ENCODE results near the gene ADGRV1.

Gene ADGRV1

DNA sequence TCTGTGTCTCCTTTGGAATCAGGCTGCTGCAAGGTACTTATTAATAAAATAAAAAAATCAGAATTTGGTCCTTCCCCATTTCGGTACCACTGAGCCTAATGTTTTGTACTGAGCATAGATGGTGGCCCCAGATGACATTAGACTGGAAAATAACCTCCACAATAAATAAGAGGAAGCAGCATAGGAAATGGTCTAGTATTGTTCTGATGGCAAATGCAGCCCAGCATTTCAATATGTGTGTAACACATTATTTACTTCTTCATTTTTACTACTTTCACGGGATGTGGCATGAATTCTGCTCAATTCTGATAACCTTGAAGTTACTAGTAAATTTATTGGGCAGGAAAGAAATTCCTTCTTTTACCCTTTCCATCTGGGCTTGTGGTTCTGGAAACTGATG lies 295.6 kb downstream of the ADGRV1 start:
- TF ChIP-seq, protein P1, sequence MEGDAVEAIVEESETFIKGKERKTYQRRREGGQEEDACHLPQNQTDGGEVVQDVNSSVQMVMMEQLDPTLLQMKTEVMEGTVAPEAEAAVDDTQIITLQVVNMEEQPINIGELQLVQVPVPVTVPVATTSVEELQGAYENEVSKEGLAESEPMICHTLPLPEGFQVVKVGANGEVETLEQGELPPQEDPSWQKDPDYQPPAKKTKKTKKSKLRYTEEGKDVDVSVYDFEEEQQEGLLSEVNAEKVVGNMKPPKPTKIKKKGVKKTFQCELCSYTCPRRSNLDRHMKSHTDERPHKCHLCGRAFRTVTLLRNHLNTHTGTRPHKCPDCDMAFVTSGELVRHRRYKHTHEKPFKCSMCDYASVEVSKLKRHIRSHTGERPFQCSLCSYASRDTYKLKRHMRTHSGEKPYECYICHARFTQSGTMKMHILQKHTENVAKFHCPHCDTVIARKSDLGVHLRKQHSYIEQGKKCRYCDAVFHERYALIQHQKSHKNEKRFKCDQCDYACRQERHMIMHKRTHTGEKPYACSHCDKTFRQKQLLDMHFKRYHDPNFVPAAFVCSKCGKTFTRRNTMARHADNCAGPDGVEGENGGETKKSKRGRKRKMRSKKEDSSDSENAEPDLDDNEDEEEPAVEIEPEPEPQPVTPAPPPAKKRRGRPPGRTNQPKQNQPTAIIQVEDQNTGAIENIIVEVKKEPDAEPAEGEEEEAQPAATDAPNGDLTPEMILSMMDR (IDR thresholded peaks at IDR 0.05; ENCODE audit: insufficient read depth, low read length): no peak
- TF ChIP-seq GABPA (IDR thresholded peaks at IDR 0.05; ENCODE audit: low read depth) (no peak), POLR2AphosphoS5 (IDR thresholded peaks at IDR 0.05; ENCODE audit: low read depth) (no peak), SPI1 (IDR thresholded peaks at IDR 0.05; ENCODE audit: borderline replicate concordance, low read depth) (no peak)
- TF ChIP-seq, protein P2, sequence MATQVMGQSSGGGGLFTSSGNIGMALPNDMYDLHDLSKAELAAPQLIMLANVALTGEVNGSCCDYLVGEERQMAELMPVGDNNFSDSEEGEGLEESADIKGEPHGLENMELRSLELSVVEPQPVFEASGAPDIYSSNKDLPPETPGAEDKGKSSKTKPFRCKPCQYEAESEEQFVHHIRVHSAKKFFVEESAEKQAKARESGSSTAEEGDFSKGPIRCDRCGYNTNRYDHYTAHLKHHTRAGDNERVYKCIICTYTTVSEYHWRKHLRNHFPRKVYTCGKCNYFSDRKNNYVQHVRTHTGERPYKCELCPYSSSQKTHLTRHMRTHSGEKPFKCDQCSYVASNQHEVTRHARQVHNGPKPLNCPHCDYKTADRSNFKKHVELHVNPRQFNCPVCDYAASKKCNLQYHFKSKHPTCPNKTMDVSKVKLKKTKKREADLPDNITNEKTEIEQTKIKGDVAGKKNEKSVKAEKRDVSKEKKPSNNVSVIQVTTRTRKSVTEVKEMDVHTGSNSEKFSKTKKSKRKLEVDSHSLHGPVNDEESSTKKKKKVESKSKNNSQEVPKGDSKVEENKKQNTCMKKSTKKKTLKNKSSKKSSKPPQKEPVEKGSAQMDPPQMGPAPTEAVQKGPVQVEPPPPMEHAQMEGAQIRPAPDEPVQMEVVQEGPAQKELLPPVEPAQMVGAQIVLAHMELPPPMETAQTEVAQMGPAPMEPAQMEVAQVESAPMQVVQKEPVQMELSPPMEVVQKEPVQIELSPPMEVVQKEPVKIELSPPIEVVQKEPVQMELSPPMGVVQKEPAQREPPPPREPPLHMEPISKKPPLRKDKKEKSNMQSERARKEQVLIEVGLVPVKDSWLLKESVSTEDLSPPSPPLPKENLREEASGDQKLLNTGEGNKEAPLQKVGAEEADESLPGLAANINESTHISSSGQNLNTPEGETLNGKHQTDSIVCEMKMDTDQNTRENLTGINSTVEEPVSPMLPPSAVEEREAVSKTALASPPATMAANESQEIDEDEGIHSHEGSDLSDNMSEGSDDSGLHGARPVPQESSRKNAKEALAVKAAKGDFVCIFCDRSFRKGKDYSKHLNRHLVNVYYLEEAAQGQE (IDR thresholded peaks at IDR 0.05; ENCODE audit: insufficient replicate concordance, low read depth): no peak
- no peak for DNase-seq (ENCODE audit: low read depth in 1 of 2, low spot score in 1 of 2)
- Histone ChIP-seq H3K4me3 (replicated peaks; ENCODE audit: insufficient read depth, low read length) (no peak overlapping the region), H3K27me3 (ENCODE audit: insufficient read depth, poor library complexity, severe bottlenecking) (no peaks in the 10 kb centered on the region), H3K27ac (replicated peaks) (no peak overlapping the region)

DNA sequence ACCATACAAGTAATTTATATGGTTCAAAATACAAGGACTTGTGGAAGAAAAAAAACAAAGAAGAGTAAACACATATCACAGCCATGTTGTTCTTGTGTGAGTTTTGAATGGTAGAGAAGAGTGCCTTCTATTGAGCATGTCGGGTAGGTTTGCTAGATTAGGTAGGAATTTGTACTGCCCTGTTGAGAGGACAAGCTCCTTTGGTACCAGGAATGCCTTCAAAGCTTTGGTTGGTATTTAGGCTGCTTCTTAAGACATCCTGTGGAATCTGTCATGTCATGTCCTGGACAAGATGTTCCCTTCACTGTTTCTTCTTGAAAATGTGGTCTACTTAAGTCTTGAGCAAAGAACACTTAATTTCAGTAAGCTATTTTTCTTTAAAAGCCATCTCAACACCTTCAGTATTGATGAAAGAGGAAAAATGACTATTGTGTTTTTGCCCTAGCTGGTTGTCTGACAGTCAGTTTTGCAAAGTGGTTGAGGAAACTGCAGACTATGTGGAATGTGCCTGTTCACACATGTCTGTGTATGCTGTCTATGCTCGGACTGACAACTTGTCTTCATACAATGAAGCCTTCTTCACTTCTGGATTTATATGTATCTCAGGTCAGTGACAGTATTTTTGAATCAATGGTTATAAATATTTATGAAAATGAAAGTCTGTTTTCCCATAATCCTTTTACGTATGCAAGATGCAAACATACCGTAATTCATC lies 296.9 kb downstream of the ADGRV1 start:
- H3K27ac ChIP-seq (replicated peaks): no peak overlapping the region
- no peak overlapping the region for H3K4me3 ChIP-seq (replicated peaks; ENCODE audit: insufficient read depth, low read length)
- TF ChIP-seq SPI1 (IDR thresholded peaks at IDR 0.05; ENCODE audit: borderline replicate concordance, low read depth) (no peak), GABPA (IDR thresholded peaks at IDR 0.05; ENCODE audit: low read depth) (no peak), POLR2AphosphoS5 (IDR thresholded peaks at IDR 0.05; ENCODE audit: low read depth) (no peak)
- TF ChIP-seq, protein P2 (IDR thresholded peaks at IDR 0.05; ENCODE audit: insufficient replicate concordance, low read depth): no peak
- TF ChIP-seq, protein P1 (IDR thresholded peaks at IDR 0.05; ENCODE audit: insufficient read depth, low read length): no peak
- H3K27me3 ChIP-seq (ENCODE audit: insufficient read depth, poor library complexity, severe bottlenecking): no peaks in the 10 kb centered on the region
- DNase-seq (ENCODE audit: low read depth in 1 of 2, low spot score in 1 of 2): no peak

- no peak overlapping the region for H3K27ac ChIP-seq (replicated peaks)
- no peaks in the 10 kb centered on the region for H3K27me3 ChIP-seq (ENCODE audit: insufficient read depth, poor library complexity, severe bottlenecking)
- TF ChIP-seq, protein P1 (IDR thresholded peaks at IDR 0.05; ENCODE audit: insufficient read depth, low read length): no peak
- TF ChIP-seq GABPA (IDR thresholded peaks at IDR 0.05; ENCODE audit: low read depth) (no peak), SPI1 (IDR thresholded peaks at IDR 0.05; ENCODE audit: borderline replicate concordance, low read depth) (no peak), POLR2AphosphoS5 (IDR thresholded peaks at IDR 0.05; ENCODE audit: low read depth) (no peak)
- TF ChIP-seq, protein P2 (IDR thresholded peaks at IDR 0.05; ENCODE audit: insufficient replicate concordance, low read depth): no peak
- no peak overlapping the region for H3K4me3 ChIP-seq (replicated peaks; ENCODE audit: insufficient read depth, low read length)
- DNase-seq (ENCODE audit: low read depth in 1 of 2, low spot score in 1 of 2): no peak
Observed at GRCh38 chr5:90861843-90862586, 303.4 kb downstream of the ADGRV1 start.

All from HL-60 (cell line).